A673 (cell line): ENCODE measurements around the gene ZNF516. TPM values are rescaled to one million over a fixed set of nuclear protein-coding genes. Genes with fewer than 3 reads are reported as not detected.

ENCODE experiments used
- BruUV-seq: library from RNA; stranded (reverse); fragments of 400-500 nt; replicated peaks from 2 replicates; lab custom pipeline; 2021; lab: Mats Ljungman, UMichigan
- CTCF ChIA-PET: fragments of 300-600 bp; sonication (Branson Sonifier 250); formaldehyde crosslinking; loops from one replicate; lab custom pipeline; 2022; ENCODE audit warnings: antibody characterized with exemption; lab: Charles Lee
- POLR2A ChIA-PET: fragments of 300-600 bp; sonication (Branson Sonifier 250); formaldehyde crosslinking; loops from one replicate; lab custom pipeline; 2022; ENCODE audit warnings: antibody characterized with exemption; ENCODE audit not compliant: low non-redundant PET; lab: Charles Lee
- DNase-seq: peaks from one replicate; pipeline ENCODE4 v3.0.0-alpha.2; 2015; ENCODE audit warnings: low spot score
- H3K27ac ChIP-seq: fragments of 200-600 bp; sonication (generic); 2 replicates; pipeline ENCODE4 v1.5.1; 2016; ENCODE audit warnings: mixed run types, low read depth, mild to moderate bottlenecking, mixed read lengths, antibody characterized with exemption, low read length; ENCODE audit not compliant: poor library complexity, severe bottlenecking
- H3K27me3 ChIP-seq: fragments of 200-600 bp; sonication (generic); replicated peaks from 2 replicates; pipeline ENCODE4 v1.6.1; 2017; ENCODE audit warnings: mixed run types, low read depth, mild to moderate bottlenecking, mixed read lengths, antibody characterized with exemption, low read length; ENCODE audit not compliant: insufficient read depth, poor library complexity
- H3K36me3 ChIP-seq: fragments of 200-600 bp; sonication (generic); 2 replicates; pipeline ENCODE4 v1.6.1; 2016; ENCODE audit warnings: mixed run types, mild to moderate bottlenecking, mixed read lengths, antibody characterized with exemption, low read length; ENCODE audit not compliant: insufficient read depth, poor library complexity, severe bottlenecking
- H3K4me1 ChIP-seq: fragments of 200-600 bp; sonication (generic); 2 replicates; pipeline ENCODE4 v1.6.1; 2017; ENCODE audit warnings: mixed run types, mild to moderate bottlenecking, mixed read lengths, antibody characterized with exemption, low read length; ENCODE audit not compliant: insufficient read depth, poor library complexity, severe bottlenecking
- H3K4me3 ChIP-seq: fragments of 200-600 bp; sonication (generic); 2 replicates; pipeline ENCODE4 v1.5.1; 2016; ENCODE audit warnings: low read depth, mixed run types, mild to moderate bottlenecking, mixed read lengths, low read length; ENCODE audit not compliant: poor library complexity, severe bottlenecking
- H3K9me3 ChIP-seq: fragments of 200-600 bp; sonication (generic); 2 replicates; pipeline ENCODE4 v1.6.1; 2016; ENCODE audit warnings: mixed run types, low read depth, mild to moderate bottlenecking, mixed read lengths, antibody characterized with exemption, low read length; ENCODE audit not compliant: poor library complexity, severe bottlenecking
- CTCF ChIP-seq: fragments of 300-800, 200-600 bp; sonication (generic); conservative IDR thresholded peaks from 2 replicates; pipeline ENCODE4 v1.5.1; 2017; ENCODE audit warnings: low read depth, mild to moderate bottlenecking, antibody characterized with exemption, low read length, moderate library complexity, mixed read lengths
- EZH2 ChIP-seq: fragments of 200-600 bp; sonication (generic); IDR thresholded peaks from 2 replicates; pipeline ENCODE4 v1.6.1; 2017; ENCODE audit warnings: borderline replicate concordance, low read depth, mild to moderate bottlenecking, mixed read lengths, antibody characterized with exemption, low read length; ENCODE audit not compliant: poor library complexity, severe bottlenecking
- intact Hi-C: fragments of 100-400 bp; cut with micrococcal nuclease; formaldehyde crosslinking; loops from one replicate; pipeline ENCODE4 v1.10.0; 2022; ENCODE audit not compliant: unreplicated experiment
- total RNA-seq: library from RNA; stranded (reverse); gene quantifications from 2 replicates; pipeline ENCODE4 v1.2.3, GENCODE V29; 2021

ZNF516 gene
- total RNA-seq, 1 experiment from 2014 or later, result 32.3 TPM

DNA sequence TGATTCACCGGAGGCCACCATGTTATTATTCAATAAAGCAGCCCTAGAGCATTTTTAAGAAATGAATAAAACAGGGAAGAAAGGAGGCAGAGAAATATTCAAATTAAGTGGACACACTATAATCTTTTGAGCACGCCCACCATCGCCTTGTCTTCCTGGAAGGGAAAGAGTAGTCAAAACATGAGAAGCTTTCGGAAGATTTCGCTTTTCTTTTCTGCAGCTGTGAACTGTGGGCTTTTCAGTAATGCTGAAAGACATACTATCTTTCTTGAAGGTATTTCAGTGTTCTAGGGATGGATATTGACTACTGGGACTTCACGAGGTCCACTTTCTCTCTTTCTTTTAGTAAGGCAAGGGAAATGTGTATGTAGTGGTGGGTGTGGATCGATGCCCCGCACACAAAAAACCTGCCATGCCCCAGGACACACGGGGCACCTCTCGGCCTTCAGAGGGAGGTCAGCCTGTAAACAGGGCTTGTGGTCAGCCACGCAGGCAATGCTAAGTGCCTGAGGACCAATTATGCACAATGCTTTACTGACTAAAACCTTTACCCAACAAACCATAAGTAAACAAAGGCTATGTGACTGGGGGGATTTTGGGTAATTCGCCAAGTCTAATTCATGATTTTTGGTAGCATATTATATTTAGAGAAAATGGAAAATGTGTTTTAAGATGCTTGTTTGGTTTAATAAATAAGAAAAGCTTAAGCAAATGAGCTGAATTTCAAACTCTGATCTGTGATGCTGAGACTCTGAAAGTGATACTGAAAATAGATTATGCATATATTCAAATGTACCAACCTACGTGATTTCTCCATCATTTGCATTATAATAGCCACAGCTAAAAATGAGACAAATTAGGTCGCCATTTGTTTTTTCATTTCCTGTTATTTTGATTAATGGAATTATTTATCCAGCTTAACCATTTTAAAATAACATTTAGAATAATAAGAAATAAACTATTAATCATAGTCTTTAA is 130.5 kb downstream of the ZNF516 start:
- Histone ChIP-seq H3K9me3 (no peaks in the 10 kb centered on the region), H3K4me3 (no peak overlapping the region), H3K27ac (no peak overlapping the region), H3K27me3 (no peaks in the 10 kb centered on the region), H3K4me1 (peaks cover 4% of the 10 kb centered on the region), H3K36me3 (no peaks in the 10 kb centered on the region)
- TF ChIP-seq CTCF (no peak), EZH2 (no peak)
- DNase-seq, result no peak
- no TSS peak for BruUV-seq
- CTCF ChIA-PET, result no interaction called here
- intact Hi-C loops, result no loop called here
- POLR2A ChIA-PET, result no interaction called here

DNA sequence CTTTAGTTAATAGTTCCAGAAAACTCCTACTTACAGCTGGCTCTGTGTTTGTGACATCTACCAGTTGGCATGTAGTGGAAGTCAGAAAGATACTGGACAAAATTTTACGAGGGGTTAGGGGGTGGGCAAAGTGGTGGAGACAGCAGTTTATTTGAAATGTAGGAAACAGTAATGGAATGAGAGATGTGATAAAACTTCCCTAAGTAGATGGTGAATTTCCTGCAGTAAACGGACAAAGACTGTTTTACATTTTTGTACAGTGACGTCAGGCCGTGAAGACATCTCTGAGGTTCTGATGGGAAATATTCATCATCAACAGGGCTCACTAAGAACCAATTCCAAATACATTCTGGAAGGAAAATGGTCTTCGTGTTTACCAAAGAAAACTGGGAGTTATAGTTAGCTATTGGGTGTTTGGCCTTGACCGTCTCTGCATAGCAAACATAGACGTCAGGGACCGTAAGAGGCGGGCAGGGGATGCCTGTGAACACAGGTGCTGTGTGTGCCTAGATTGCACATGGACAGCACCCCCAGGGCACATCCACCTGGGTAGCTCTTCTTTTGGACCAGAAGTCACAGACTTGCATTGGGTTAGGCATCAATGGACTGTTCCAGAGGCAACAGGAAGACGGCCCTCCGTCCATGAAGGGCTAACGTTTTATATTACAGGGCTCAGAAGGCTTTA is 131.5 kb downstream of the ZNF516 start:
- ChIA-PET POLR2A (no interaction called here), CTCF (no interaction called here)
- no peak for TF ChIP-seq CTCF
- no peak for TF ChIP-seq EZH2
- H3K27ac ChIP-seq, result no peak overlapping the region
- intact Hi-C loops, result no loop called here
- no peak overlapping the region for H3K4me3 ChIP-seq
- BruUV-seq, result no TSS peak
- peaks cover 4% of the 10 kb centered on the region for H3K4me1 ChIP-seq
- H3K36me3 ChIP-seq, result no peaks in the 10 kb centered on the region
- no peaks in the 10 kb centered on the region for H3K9me3 ChIP-seq
- DNase-seq, result peak; percentile 51
- H3K27me3 ChIP-seq, result no peaks in the 10 kb centered on the region

- no peak overlapping the region for H3K27ac ChIP-seq
- POLR2A ChIA-PET, result no interaction called here
Observed at GRCh38 chr18:76362676-76363075, 132.4 kb downstream of the ZNF516 start.

More at GRCh38 chr18:76362676-76363075, 132.4 kb downstream of the ZNF516 start:
- TF ChIP-seq EZH2, result no peak
- Histone ChIP-seq H3K9me3 (no peaks in the 10 kb centered on the region), H3K4me1 (peaks cover 4% of the 10 kb centered on the region), H3K4me3 (no peak overlapping the region), H3K36me3 (no peaks in the 10 kb centered on the region), H3K27me3 (no peaks in the 10 kb centered on the region)
- intact Hi-C loops, result no loop called here
- no TSS peak for BruUV-seq
- DNase-seq, result no peak
- CTCF ChIA-PET, result no interaction called here
